ENCODE measurements around the gene GIMAP5.
"Not testable (repeated sequence)": the region's sequence is repeated elsewhere in the genome, so short reads cannot be mapped to it uniquely, and the experiment has no call there.

The GIMAP5 gene

DNA sequence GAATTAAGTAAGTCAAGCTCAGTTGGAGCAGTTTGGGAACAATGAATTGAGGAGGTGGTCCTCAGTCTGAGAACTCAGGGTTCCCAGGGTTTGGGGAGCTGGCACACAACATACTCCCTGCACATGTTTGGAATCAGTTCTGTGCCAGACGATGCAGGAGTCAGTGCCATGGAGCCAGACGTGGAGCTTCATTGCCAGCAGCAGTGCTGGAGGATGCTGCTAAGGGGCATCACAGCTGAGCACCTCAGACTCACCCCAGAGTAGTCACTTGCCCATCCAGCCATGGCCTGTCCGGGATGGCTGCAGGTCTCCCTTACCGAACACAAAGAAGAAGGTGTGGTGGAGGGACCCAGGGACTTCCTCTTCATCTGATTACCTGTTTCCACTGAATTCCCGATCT, 7.9 kb downstream of the GIMAP5 start:
- peaks cover 93% of the 10 kb centered on the region for H3K4me1 Mint-ChIP-seq
- H3K27ac Mint-ChIP-seq = peak overlapping the region; percentile 91
- peak; percentile 15 for ATAC-seq

DNA sequence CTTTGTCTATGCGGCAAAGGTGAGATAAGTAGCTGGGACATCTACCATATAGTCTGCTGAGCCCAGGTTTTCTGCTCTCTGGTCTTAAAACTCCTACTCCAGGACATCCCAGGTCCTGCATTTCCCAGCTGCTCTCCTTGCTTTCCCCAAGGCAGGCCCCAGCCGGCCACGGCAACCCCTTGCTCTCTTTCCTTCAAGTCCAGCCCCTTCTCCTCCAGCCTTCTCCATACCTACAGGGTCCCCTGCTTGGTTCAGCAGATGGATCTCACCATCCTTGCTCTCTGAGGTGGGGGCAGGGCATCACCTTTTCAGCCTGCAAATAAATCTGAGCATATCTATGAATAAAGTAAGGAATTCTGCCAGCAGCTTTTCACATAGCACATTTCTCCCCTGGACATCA, 8.7 kb downstream of the GIMAP5 start:
- DNase-seq (ENCODE audit: low spot score in 2 of 2) = no peak
- Mint-ChIP-seq H3K36me3 (peaks cover 80% of the 10 kb centered on the region), H3K4me3 (peak overlapping the region; percentile 74), H3K9me3 (no peaks in the 10 kb centered on the region), H3K27ac (peak overlapping the region; percentile 91), H3K4me1 (peaks cover 92% of the 10 kb centered on the region)
- no peak for ATAC-seq

More for the DNA sequence above, 7.9 kb downstream of the GIMAP5 start:
- Mint-ChIP-seq H3K4me3 (peak overlapping the region; percentile 74), H3K9me3 (no peaks in the 10 kb centered on the region), H3K36me3 (peaks cover 88% of the 10 kb centered on the region)
- peak in 1 of 2 donors; percentile 50 for DNase-seq (ENCODE audit: low spot score in 2 of 2)

DNA sequence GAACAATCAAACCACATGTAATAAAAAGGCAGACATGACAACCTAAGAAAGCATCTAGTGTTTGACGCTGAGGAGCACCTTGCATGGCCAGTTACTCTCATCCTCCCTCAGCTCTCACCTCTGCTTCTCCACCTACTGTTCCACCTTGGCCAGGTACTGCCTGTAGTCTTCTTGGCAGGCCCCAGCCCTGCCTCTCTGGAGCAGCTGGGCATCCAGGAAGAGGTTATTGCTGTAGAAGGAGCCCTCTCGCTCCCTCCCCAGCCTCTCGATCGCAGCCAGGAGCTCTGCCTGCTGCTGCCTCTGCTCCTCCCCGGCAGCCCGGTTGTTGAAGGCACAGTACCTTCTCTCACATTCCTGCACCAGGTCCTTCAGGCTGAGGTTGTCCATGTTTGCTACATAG, 9.7 kb downstream of the GIMAP5 start:
- no peak for ATAC-seq
- Mint-ChIP-seq H3K9me3 (no peaks in the 10 kb centered on the region), H3K4me3 (no peak overlapping the region), H3K36me3 (peaks cover 69% of the 10 kb centered on the region), H3K4me1 (peaks cover 81% of the 10 kb centered on the region), H3K27ac (peak overlapping the region; percentile 91)
- DNase-seq (ENCODE audit: low spot score in 2 of 2) = peak in 1 of 2 donors; percentile 52

DNA sequence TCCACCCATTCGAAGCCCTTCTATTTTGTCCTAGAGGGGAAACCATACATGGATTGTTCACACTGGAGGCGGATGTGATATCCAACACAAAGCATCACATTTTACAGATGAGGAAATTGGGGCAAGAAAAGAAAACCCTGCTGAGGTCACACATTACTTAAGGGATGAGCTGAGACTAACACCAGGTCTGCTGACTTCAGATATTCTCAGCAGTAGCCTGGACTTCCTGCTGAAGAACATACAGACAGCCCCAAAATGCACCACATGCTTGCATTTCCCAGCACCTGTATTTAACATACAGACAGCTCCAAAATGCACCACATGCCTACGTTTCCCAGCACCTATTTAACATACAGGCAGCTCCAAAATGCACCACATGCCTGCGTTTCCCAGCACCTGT, 11.2 kb downstream of the GIMAP5 start:
- ATAC-seq = peak; percentile 61
- Mint-ChIP-seq H3K4me3 (no peak overlapping the region), H3K27ac (peak overlapping the region; percentile 91)

DNA sequence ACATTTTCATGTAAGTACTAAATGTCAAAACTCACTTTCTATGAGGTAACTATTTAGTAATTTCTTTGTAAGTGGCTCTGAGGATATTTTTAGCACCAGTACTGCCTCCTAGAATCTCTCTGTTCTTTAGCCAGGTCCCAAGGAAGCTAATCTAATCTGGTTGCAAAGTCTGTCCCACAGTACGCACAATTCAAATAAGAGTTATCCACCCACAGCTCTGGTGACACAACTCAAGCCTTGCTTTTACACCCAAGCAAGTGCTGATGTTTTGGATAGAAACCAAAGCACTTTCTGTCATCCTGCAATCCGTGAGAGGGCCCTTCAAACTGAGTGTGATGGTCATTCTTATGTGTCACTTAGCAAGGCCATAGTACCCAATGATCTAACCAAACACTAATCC, 14.5 kb downstream of the GIMAP5 start:
- no peak overlapping the region for H3K4me3 Mint-ChIP-seq
- peaks cover 2% of the 10 kb centered on the region for H3K9me3 Mint-ChIP-seq
- DNase-seq (ENCODE audit: low spot score in 2 of 2) (no peak), ATAC-seq (no peak)
- H3K27ac Mint-ChIP-seq = no peak overlapping the region
- peaks cover 28% of the 10 kb centered on the region for H3K36me3 Mint-ChIP-seq
- peaks cover 71% of the 10 kb centered on the region for H3K4me1 Mint-ChIP-seq

More for the DNA sequence above, 11.2 kb downstream of the GIMAP5 start:
- peaks cover 55% of the 10 kb centered on the region for H3K36me3 Mint-ChIP-seq
- DNase-seq (ENCODE audit: low spot score in 2 of 2) = peak in 1 of 2 donors; percentile 49
- H3K9me3 Mint-ChIP-seq = no peaks in the 10 kb centered on the region
- peaks cover 75% of the 10 kb centered on the region for H3K4me1 Mint-ChIP-seq

DNA sequence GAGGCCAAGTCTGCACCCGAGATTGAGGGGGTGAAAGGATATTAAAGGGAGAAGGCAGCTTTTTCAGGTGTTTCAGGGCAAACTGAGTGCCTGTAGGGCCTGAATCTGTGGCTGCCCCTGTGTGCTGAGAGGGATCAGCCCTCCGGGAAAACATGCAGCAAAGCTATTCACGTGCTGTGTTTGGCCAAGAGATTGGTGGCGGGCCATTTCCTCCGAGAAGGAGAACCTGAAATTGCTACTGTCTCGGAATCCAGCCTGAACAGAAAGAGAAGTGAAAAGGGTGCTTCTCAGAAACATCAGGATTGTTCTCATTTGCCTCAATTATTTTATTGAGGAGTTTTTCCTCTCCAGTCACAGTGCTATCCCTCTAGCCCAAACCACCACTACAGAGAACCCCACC, 16.0 kb downstream of the GIMAP5 start:
- ATAC-seq (no peak), DNase-seq (ENCODE audit: low spot score in 2 of 2) (no peak)
- H3K4me1 Mint-ChIP-seq = peaks cover 62% of the 10 kb centered on the region
- peak overlapping the region; percentile 99 for H3K27ac Mint-ChIP-seq
- H3K9me3 Mint-ChIP-seq = peaks cover 2% of the 10 kb centered on the region
- H3K4me3 Mint-ChIP-seq = no peak overlapping the region
- H3K36me3 Mint-ChIP-seq = peaks cover 14% of the 10 kb centered on the region

DNA sequence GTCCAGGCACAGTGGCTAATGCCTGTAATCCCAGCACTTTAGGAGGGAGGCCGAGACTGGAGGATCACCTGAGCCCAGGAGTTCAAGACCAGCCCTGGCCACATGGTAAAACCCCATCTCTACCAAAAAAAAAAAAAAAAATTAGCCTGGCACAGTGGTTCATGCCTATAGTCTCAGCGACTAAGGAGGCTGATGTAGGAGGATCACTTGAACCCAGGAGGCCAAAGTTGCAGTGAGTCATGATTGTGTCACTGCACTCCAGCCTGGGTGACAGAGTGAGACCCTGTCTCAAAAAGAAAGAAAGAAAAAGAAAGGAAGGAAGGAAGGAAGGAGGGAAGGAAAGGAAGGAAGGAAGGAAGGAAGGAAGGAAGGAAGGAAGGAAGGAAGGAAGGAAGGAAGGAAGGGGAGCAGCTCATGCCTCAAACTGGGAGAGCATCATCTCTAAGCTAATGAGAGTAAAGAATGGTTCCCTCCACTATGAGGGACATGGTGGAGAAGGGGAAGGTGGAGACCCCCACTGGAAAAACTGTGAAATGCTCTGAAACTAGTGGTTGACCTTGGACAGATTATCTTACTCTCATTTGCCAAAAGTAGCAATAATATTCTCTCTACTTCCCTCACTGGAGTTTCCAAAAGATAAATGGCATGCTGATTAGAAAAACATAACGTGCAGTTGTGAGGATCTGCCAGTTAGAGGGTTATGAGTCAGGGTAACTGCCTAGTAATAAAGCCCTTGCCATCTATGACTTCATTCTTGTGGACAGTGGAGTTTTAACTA, 16.8 kb downstream of the GIMAP5 start:
- Mint-ChIP-seq H3K4me3 (peak overlapping the region; percentile 40), H3K9me3 (peaks cover 2% of the 10 kb centered on the region), H3K27ac (peak overlapping the region; percentile 99), H3K36me3 (peaks cover 12% of the 10 kb centered on the region), H3K4me1 (peaks cover 54% of the 10 kb centered on the region)
- ATAC-seq (peak; percentile 82), DNase-seq (ENCODE audit: low spot score in 2 of 2) (no peak)

DNA sequence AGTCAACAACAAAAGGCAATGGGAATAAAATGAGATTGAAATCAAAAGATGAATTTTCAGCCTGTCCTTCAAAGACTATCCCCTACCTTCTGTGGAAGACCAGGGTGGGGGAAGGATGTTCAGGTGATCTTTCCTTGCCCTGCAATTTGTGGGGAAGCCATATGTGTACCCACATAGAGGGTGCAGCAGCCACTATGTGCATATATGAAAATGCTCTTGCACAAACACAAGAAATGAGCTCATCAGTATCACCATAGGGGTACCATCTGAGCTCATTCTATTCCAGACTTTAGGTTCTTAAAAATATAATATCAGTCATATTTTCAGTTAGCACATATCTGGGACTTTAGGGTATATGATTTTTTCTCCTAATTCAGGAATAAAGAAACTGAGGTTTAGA, 17.7 kb downstream of the GIMAP5 start:
- no peak for DNase-seq (ENCODE audit: low spot score in 2 of 2)
- ATAC-seq = peak; percentile 69
- Mint-ChIP-seq H3K9me3 (peaks cover 2% of the 10 kb centered on the region), H3K4me3 (peak overlapping the region; percentile 41), H3K4me1 (peaks cover 48% of the 10 kb centered on the region), H3K27ac (peak overlapping the region; percentile 99), H3K36me3 (peaks cover 7% of the 10 kb centered on the region)

DNA sequence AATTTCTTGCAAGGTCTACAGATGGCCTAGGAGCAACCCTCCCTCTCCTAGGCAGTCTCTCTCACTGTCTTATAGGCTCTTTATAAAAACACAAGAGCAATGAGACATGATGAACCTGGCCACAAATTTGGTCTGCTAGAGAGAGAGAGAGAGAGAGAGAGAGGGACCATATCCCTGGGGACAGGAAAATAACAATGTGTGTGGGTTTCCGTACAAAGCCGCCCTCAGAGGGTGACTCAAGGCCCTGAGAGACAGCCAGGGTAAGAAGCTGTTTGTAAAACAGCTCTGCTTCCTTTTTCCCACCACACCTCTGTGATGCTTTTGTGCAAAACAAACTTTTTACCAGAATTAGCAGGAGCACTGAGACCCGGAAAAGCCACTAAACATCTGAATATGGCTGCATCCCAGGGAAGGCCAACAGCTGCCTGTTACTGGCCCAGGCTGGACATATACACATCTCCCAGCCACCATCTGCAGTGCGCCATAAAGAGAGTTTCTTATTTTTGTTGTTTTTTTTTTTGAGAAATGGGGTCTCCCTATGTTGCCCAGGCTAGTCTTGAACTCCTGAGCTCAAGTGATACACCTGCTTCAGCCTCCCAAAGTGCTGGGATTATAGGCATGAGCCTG, 18.4 kb downstream of the GIMAP5 start:
- Mint-ChIP-seq H3K9me3 (peaks cover 2% of the 10 kb centered on the region), H3K4me1 (peaks cover 41% of the 10 kb centered on the region), H3K4me3 (peak overlapping the region; percentile 41)

DNA sequence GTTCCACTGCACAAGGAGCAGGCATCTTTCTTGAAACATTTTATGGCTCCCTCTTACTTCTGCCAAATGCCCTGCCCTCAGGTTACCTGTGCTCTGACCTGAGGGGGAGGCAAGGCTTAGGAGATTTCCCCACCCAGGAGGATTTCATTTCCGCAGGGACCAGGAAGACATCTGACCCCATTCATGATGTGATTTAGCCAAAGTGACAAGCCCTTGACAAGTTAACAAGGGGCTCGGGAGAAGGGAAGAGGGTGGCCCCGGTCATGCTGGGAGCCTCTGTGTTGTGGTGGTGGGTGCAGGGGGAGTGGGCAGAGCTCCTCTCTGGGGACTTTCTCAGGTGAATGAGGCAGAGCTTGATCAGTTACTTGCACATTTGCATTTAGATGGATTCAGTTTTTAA, 18.9 kb downstream of the GIMAP5 start:
- DNase-seq (ENCODE audit: low spot score in 2 of 2) (no peak), ATAC-seq (no peak)
- Mint-ChIP-seq H3K4me1 (peaks cover 40% of the 10 kb centered on the region), H3K36me3 (peaks cover 7% of the 10 kb centered on the region), H3K4me3 (peak overlapping the region; percentile 41), H3K9me3 (peaks cover 2% of the 10 kb centered on the region), H3K27ac (peak overlapping the region; percentile 99)

More for the DNA sequence above, 18.4 kb downstream of the GIMAP5 start:
- ATAC-seq (peak; percentile 91), DNase-seq (ENCODE audit: low spot score in 2 of 2) (peak in 1 of 2 donors; percentile 79)
- Mint-ChIP-seq H3K36me3 (peaks cover 7% of the 10 kb centered on the region), H3K27ac (peak overlapping the region; percentile 99)

DNA sequence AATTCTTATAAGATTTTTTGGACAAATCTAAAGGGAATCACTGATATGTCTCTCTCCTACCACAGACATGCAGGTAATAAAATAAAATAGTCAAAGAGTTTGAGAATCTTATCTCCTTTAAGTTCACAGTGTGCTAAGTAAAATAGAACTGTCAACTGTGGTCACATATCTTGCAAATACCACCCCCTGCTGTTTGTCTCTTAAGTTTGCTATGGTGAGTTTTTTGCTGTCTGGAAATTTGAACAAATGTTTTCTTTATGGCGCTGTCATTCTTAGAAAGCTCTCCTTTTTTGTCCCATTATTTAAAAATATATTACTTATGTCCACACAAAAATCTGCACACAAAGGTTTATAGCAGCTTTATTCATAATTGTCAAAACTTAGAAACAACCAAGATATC, 19.6 kb downstream of the GIMAP5 start:
- no peak for ATAC-seq
- H3K36me3 Mint-ChIP-seq = peaks cover 7% of the 10 kb centered on the region
- peaks cover 40% of the 10 kb centered on the region for H3K4me1 Mint-ChIP-seq
- peak overlapping the region; percentile 99 for H3K27ac Mint-ChIP-seq
- H3K9me3 Mint-ChIP-seq = peaks cover 2% of the 10 kb centered on the region
- peak overlapping the region; percentile 41 for H3K4me3 Mint-ChIP-seq
- DNase-seq (ENCODE audit: low spot score in 2 of 2) = no peak

DNA sequence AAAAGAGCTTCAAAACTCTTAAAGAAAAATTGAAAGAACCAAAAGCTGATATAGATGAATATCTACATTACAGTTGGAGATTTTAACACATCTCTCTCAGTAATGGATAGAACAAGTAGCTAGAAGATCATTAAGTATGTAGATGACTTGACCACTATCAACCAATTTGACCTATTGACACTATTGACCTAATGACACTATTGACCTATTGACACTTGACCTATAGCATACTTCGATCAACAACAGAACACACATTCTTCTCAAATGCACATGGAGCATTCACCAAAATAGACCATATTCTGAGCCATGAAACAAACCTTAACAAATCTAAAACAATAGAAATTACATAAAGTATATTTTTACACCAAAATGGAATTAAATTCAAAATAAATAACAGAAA, 22.3 kb downstream of the GIMAP5 start:
- no peak for ATAC-seq
- DNase-seq (ENCODE audit: low spot score in 2 of 2) = no peak
- H3K4me3 Mint-ChIP-seq = no peak overlapping the region
- H3K9me3 Mint-ChIP-seq = no peaks in the 10 kb centered on the region
- H3K27ac Mint-ChIP-seq = no peak overlapping the region
- H3K4me1 Mint-ChIP-seq = peaks cover 25% of the 10 kb centered on the region
- peaks cover 7% of the 10 kb centered on the region for H3K36me3 Mint-ChIP-seq

DNA sequence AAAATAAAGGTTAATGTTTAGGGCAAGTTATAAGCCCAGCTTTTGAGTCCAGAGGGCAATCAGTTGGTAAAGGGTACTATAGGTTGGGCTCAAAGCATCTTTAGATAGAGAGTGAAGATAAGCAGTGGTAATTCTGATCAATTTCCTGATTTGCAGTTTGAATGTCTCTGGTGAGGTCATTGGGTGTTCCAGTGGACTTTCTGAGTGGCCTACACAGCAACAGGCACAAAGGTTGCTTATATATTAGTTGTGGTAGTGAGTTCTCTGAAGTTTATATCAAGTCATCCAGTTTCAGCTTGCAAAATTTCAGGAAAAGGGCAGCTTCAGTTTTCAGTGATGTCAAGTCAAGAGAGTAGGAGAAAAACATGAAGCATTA, 29.1 kb downstream of the GIMAP5 start:
- no peak overlapping the region for H3K4me3 Mint-ChIP-seq
- ATAC-seq (no peak), DNase-seq (ENCODE audit: low spot score in 2 of 2) (no peak)
- no peaks in the 10 kb centered on the region for H3K36me3 Mint-ChIP-seq
- no peaks in the 10 kb centered on the region for H3K9me3 Mint-ChIP-seq
- no peaks in the 10 kb centered on the region for H3K4me1 Mint-ChIP-seq
- no peak overlapping the region for H3K27ac Mint-ChIP-seq

DNA sequence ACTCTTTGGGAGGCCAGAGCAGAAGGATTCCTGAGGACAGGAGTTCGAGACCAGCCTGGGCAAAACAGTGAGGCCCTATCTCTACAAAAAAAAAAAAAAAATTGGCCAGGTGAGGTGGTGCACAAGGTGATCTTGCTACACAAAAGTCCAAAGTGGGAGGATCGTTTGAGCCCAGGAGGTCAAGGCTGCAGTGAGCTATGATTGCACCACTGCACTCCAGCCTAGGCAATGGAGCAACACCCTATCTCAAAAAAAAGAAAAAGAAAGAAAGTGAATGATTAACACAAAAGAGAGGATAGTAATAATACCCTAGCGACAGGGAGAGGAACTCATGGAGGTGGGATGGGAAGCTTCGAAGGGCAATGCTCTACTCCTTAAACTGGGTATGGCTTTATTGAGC, 32.5 kb downstream of the GIMAP5 start:
- Mint-ChIP-seq H3K9me3 (peaks cover 8% of the 10 kb centered on the region), H3K4me3 (no peak overlapping the region), H3K4me1 (no peaks in the 10 kb centered on the region), H3K36me3 (no peaks in the 10 kb centered on the region), H3K27ac (no peak overlapping the region)
- DNase-seq (ENCODE audit: low spot score in 2 of 2) = no peak
- ATAC-seq = no peak

DNA sequence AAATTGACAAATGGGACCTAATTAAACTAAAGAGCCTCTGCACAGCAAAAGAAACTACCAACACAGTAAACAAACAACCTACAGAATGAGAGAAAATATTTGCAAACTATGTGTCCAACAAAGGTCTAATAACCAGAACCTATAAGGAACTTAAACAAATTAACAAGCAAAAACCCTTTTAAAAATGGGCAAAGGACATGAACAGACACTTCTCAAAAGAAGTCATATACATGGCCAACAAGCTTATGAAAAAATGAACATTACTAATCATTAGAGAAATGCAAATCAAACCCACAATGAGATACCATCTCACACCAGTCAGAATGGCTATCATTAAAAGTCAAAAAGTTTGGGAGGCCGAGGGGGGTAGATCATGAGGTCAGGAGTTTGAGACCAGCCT, 36.9 kb downstream of the GIMAP5 start:
- ATAC-seq; H3K9me3 Mint-ChIP-seq; H3K4me1 Mint-ChIP-seq; H3K36me3 Mint-ChIP-seq; H3K27ac Mint-ChIP-seq; H3K4me3 Mint-ChIP-seq; DNase-seq (ENCODE audit: low spot score in 2 of 2): not testable (repeated sequence)

Measured in stimulated activated effector memory CD8-positive, alpha-beta T cell treated with anti-CD3 and anti-CD28 coated beads, Interleukin-12 subunit alpha, Interleukin-12 subunit beta, amount 100 ng/mL, for 72 hours (primary cell).